ENCODE measurements around the gene SKAP1.

SKAP1 gene

GRCh38 chr17:48294806-48295361, 135.1 kb downstream of the SKAP1 start:
- H3K9me3 ChIP-seq (ENCODE audit: insufficient read depth, low read depth, low read length): no peaks in the 10 kb centered on the region
- no peaks in the 10 kb centered on the region for H3K9me2 ChIP-seq (replicated peaks; ENCODE audit: low read depth, low read length)
- no peaks in the 10 kb centered on the region for H4K20me1 ChIP-seq (ENCODE audit: insufficient read depth, low read length, poor library complexity, severe bottlenecking)
- H3K27me3 ChIP-seq (ENCODE audit: insufficient read depth, low read length, poor library complexity, severe bottlenecking): no peaks in the 10 kb centered on the region
- no peaks in the 10 kb centered on the region for H3K36me3 ChIP-seq (ENCODE audit: insufficient read depth, low read length)
- peak overlapping the region; percentile 70 for H2AFZ ChIP-seq (ENCODE audit: low read length)
- TF ChIP-seq EZH2phosphoT487 (IDR thresholded peaks at IDR 0.05; ENCODE audit: borderline replicate concordance) (no peak), CTCF (conservative IDR thresholded peaks at IDR 0.05; ENCODE audit: low read length) (no peak)
- H3F3A ChIP-seq (ENCODE audit: low read depth): no peaks in the 10 kb centered on the region
- peak overlapping the region; percentile 53 for H3K9ac ChIP-seq (ENCODE audit: low read depth, low read length, poor library complexity, severe bottlenecking)
- H3K4me2 ChIP-seq (ENCODE audit: low read depth, low read length, poor library complexity, severe bottlenecking): peak overlapping the region; percentile 85
- peaks cover 28% of the 10 kb centered on the region for H3K4me1 ChIP-seq (ENCODE audit: insufficient read depth, low read length, poor library complexity, severe bottlenecking)
- peak overlapping the region; percentile 67 for H3K4me3 ChIP-seq (ENCODE audit: low read length, poor library complexity, severe bottlenecking)
- H3K79me2 ChIP-seq (ENCODE audit: insufficient read depth, low read length): 0 out of 2 replicates have a peak, but pooled peaks cover 8% of the 10 kb centered on the region

DNA sequence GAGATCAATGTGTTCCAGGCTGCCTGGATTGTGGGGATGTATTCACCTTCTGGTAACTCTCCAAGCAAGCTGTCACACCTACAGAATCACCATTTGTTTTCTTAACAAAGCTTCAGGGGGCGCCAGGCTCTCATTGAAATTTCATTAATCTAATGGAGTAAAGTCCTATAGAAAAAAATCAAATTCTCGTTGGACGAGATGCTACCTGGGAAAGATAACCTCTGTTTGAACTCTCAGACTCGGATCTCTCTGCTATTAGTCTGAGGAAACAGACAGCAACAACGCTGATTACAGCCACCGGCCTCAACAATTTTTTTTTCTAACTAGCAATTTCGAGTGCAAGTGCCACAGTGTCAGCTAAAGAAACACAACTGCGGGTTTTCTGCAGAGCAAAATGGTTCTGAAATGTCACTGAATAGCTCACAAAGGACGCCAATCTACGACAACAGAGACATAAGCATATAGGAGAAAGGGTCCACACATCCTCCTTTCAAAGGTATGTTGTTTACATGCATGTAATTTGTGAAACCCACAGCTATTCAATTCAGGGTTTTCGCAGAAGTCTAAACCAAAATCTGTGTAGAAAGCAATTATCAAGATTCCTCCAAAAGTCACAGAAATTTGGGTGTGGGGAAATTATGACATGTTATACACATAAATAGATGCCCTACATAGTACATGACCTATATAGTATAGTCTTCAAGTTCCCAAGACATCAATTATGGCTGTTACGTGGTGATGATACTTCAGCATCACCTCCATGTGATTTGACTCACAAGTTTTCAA, 135.8 kb downstream of the SKAP1 start:
- Histone ChIP-seq H4K20me1 (ENCODE audit: insufficient read depth, low read length, poor library complexity, severe bottlenecking) (no peaks in the 10 kb centered on the region), H3K4me3 (ENCODE audit: low read length, poor library complexity, severe bottlenecking) (peak overlapping the region; percentile 67), H3K4me1 (ENCODE audit: insufficient read depth, low read length, poor library complexity, severe bottlenecking) (peaks cover 28% of the 10 kb centered on the region), H3K27me3 (ENCODE audit: insufficient read depth, low read length, poor library complexity, severe bottlenecking) (no peaks in the 10 kb centered on the region), H3K9me3 (ENCODE audit: insufficient read depth, low read depth, low read length) (no peaks in the 10 kb centered on the region), H3K9ac (ENCODE audit: low read depth, low read length, poor library complexity, severe bottlenecking) (peak overlapping the region; percentile 53), H3K9me2 (replicated peaks; ENCODE audit: low read depth, low read length) (no peaks in the 10 kb centered on the region), H3K36me3 (ENCODE audit: insufficient read depth, low read length) (no peaks in the 10 kb centered on the region), H2AFZ (ENCODE audit: low read length) (peak overlapping the region; percentile 70; the same call in 1 of the 2 replicates), H3F3A (ENCODE audit: low read depth) (no peaks in the 10 kb centered on the region), H3K4me2 (ENCODE audit: low read depth, low read length, poor library complexity, severe bottlenecking) (peak overlapping the region; percentile 85), H3K79me2 (ENCODE audit: insufficient read depth, low read length) (0 out of 2 replicates have a peak, but pooled peaks cover 8% of the 10 kb centered on the region)
- TF ChIP-seq EZH2phosphoT487 (IDR thresholded peaks at IDR 0.05; ENCODE audit: borderline replicate concordance) (no peak), CTCF (conservative IDR thresholded peaks at IDR 0.05; ENCODE audit: low read length) (peak; percentile 68)

- Histone ChIP-seq H3K79me2 (ENCODE audit: insufficient read depth, low read length) (0 out of 2 replicates have a peak, but pooled peaks cover 8% of the 10 kb centered on the region), H4K20me1 (ENCODE audit: insufficient read depth, low read length, poor library complexity, severe bottlenecking) (no peaks in the 10 kb centered on the region), H3K9me2 (replicated peaks; ENCODE audit: low read depth, low read length) (no peaks in the 10 kb centered on the region), H3K36me3 (ENCODE audit: insufficient read depth, low read length) (no peaks in the 10 kb centered on the region), H3K9me3 (ENCODE audit: insufficient read depth, low read depth, low read length) (no peaks in the 10 kb centered on the region), H3F3A (ENCODE audit: low read depth) (no peaks in the 10 kb centered on the region), H3K4me3 (ENCODE audit: low read length, poor library complexity, severe bottlenecking) (no peak overlapping the region), H3K4me1 (ENCODE audit: insufficient read depth, low read length, poor library complexity, severe bottlenecking) (peaks cover 28% of the 10 kb centered on the region), H3K9ac (ENCODE audit: low read depth, low read length, poor library complexity, severe bottlenecking) (no peak overlapping the region), H3K4me2 (ENCODE audit: low read depth, low read length, poor library complexity, severe bottlenecking) (no peak overlapping the region), H2AFZ (ENCODE audit: low read length) (no peak overlapping the region), H3K27me3 (ENCODE audit: insufficient read depth, low read length, poor library complexity, severe bottlenecking) (no peaks in the 10 kb centered on the region)
- TF ChIP-seq CTCF (conservative IDR thresholded peaks at IDR 0.05; ENCODE audit: low read length) (no peak), EZH2phosphoT487 (IDR thresholded peaks at IDR 0.05; ENCODE audit: borderline replicate concordance) (no peak)
Observed at GRCh38 chr17:48293319-48294019, 136.5 kb downstream of the SKAP1 start.
